ENCODE results near the gene SIGLEC9.

DNA sequence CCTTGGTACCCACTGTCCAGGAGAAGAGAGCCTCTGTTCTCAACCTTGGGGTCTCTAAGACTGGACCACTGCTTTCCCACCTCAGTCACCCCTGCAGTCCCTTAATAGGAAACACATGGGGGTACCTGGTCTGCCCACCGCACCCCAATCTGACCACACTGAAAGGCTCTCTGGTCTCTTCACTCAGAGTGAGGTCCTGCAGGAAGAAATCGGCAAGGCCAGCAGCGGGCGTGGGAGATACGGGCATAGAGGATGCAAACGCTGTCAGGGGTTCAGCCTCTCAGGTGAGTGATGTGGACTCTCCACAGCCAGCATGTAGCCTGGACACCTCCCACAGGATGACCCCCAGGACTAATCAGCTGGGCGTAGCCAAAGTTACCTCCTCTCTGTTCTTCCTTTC, 3.5 kb downstream of the SIGLEC9 start:
- TF ChIP-seq, protein P1, sequence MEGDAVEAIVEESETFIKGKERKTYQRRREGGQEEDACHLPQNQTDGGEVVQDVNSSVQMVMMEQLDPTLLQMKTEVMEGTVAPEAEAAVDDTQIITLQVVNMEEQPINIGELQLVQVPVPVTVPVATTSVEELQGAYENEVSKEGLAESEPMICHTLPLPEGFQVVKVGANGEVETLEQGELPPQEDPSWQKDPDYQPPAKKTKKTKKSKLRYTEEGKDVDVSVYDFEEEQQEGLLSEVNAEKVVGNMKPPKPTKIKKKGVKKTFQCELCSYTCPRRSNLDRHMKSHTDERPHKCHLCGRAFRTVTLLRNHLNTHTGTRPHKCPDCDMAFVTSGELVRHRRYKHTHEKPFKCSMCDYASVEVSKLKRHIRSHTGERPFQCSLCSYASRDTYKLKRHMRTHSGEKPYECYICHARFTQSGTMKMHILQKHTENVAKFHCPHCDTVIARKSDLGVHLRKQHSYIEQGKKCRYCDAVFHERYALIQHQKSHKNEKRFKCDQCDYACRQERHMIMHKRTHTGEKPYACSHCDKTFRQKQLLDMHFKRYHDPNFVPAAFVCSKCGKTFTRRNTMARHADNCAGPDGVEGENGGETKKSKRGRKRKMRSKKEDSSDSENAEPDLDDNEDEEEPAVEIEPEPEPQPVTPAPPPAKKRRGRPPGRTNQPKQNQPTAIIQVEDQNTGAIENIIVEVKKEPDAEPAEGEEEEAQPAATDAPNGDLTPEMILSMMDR (conservative IDR thresholded peaks at IDR 0.05) = no peak
- no peak for TF ChIP-seq ZFX (IDR thresholded peaks at IDR 0.05)

Measured in C4-2B (cell line).